ENCODE measurements around the gene NSUN2.

Gene NSUN2

GRCh38 chr5:6636293-6636692 is 3.4 kb upstream of the NSUN2 start:
- Histone ChIP-seq H3K9ac (ENCODE audit: low read length) (no peak overlapping the region), H3K36me3 (replicated peaks; ENCODE audit: insufficient read depth, low read length) (0 out of 2 replicates have a peak, but pooled peaks cover 1% of the 10 kb centered on the region), H3K9me2 (replicated peaks; ENCODE audit: insufficient read depth, low read length) (no peaks in the 10 kb centered on the region), H3F3A (ENCODE audit: insufficient read depth, low read length) (no peaks in the 10 kb centered on the region), H3K27ac (ENCODE audit: low read length) (no peak overlapping the region), H3K27me3 (replicated peaks; ENCODE audit: insufficient read depth, low read length) (no peaks in the 10 kb centered on the region), H3K4me1 (ENCODE audit: low read length) (peaks cover 6% of the 10 kb centered on the region), H3K79me2 (ENCODE audit: low read length) (peaks cover 46% of the 10 kb centered on the region), H3K4me3 (ENCODE audit: low read length) (no peak overlapping the region), H4K20me1 (ENCODE audit: insufficient read depth, low read length) (no peaks in the 10 kb centered on the region), H3K4me2 (ENCODE audit: low read depth, low read length) (no peak overlapping the region), H2AFZ (ENCODE audit: low read length) (no peak overlapping the region), H3K9me3 (replicated peaks; ENCODE audit: insufficient read depth, low read length) (no peaks in the 10 kb centered on the region)
- no peak for TF ChIP-seq EZH2 (optimal IDR thresholded peaks at IDR 0.05; ENCODE audit: low read depth, low read length)
- TF ChIP-seq EZH2phosphoT487 (IDR thresholded peaks at IDR 0.05; ENCODE audit: low read length) = no peak
- no peak for TF ChIP-seq CTCF (IDR thresholded peaks at IDR 0.05; ENCODE audit: low read length)
- DNase-seq = no peak

GRCh38 chr5:6634788-6635430 is 2.1 kb upstream of the NSUN2 start:
- no peak for DNase-seq
- H3K4me1 ChIP-seq (ENCODE audit: low read length) = peaks cover 10% of the 10 kb centered on the region
- no peak overlapping the region for H3K9ac ChIP-seq (ENCODE audit: low read length)
- peaks cover 4% of the 10 kb centered on the region; the same call in 1 of the 2 replicates for H4K20me1 ChIP-seq (ENCODE audit: insufficient read depth, low read length)
- no peaks in the 10 kb centered on the region for H3K27me3 ChIP-seq (replicated peaks; ENCODE audit: insufficient read depth, low read length)
- no peak for TF ChIP-seq CTCF (IDR thresholded peaks at IDR 0.05; ENCODE audit: low read length)
- TF ChIP-seq EZH2 (optimal IDR thresholded peaks at IDR 0.05; ENCODE audit: low read depth, low read length) = no peak
- no peak for TF ChIP-seq EZH2phosphoT487 (IDR thresholded peaks at IDR 0.05; ENCODE audit: low read length)
- H3F3A ChIP-seq (ENCODE audit: insufficient read depth, low read length) = no peaks in the 10 kb centered on the region
- H3K4me2 ChIP-seq (ENCODE audit: low read depth, low read length) = peak overlapping the region; percentile 27; the same call in 1 of the 2 replicates
- no peak overlapping the region for H3K4me3 ChIP-seq (ENCODE audit: low read length)
- 0 out of 2 replicates have a peak, but pooled peaks cover 6% of the 10 kb centered on the region for H3K36me3 ChIP-seq (replicated peaks; ENCODE audit: insufficient read depth, low read length)
- no peak overlapping the region for H2AFZ ChIP-seq (ENCODE audit: low read length)
- H3K9me2 ChIP-seq (replicated peaks; ENCODE audit: insufficient read depth, low read length) = no peaks in the 10 kb centered on the region
- H3K27ac ChIP-seq (ENCODE audit: low read length) = no peak overlapping the region
- H3K9me3 ChIP-seq (replicated peaks; ENCODE audit: insufficient read depth, low read length) = no peaks in the 10 kb centered on the region
- H3K79me2 ChIP-seq (ENCODE audit: low read length) = peaks cover 59% of the 10 kb centered on the region

- H3K9me3 ChIP-seq (replicated peaks; ENCODE audit: insufficient read depth, low read length) = no peaks in the 10 kb centered on the region
- 0 out of 2 replicates have a peak, but pooled peaks cover 8% of the 10 kb centered on the region for H3K36me3 ChIP-seq (replicated peaks; ENCODE audit: insufficient read depth, low read length)
- no peak overlapping the region for H2AFZ ChIP-seq (ENCODE audit: low read length)
- H3K9ac ChIP-seq (ENCODE audit: low read length) = no peak overlapping the region
- peaks cover 7% of the 10 kb centered on the region; the same call in 1 of the 2 replicates for H4K20me1 ChIP-seq (ENCODE audit: insufficient read depth, low read length)
- H3K27me3 ChIP-seq (replicated peaks; ENCODE audit: insufficient read depth, low read length) = no peaks in the 10 kb centered on the region
- no peak for DNase-seq
- H3K79me2 ChIP-seq (ENCODE audit: low read length) = peaks cover 60% of the 10 kb centered on the region
- TF ChIP-seq CTCF (IDR thresholded peaks at IDR 0.05; ENCODE audit: low read length) (no peak), EZH2phosphoT487 (IDR thresholded peaks at IDR 0.05; ENCODE audit: low read length) (no peak), EZH2 (optimal IDR thresholded peaks at IDR 0.05; ENCODE audit: low read depth, low read length) (no peak)
- no peak overlapping the region for H3K27ac ChIP-seq (ENCODE audit: low read length)
- H3F3A ChIP-seq (ENCODE audit: insufficient read depth, low read length) = no peaks in the 10 kb centered on the region
- H3K4me1 ChIP-seq (ENCODE audit: low read length) = peaks cover 10% of the 10 kb centered on the region
- peak overlapping the region; percentile 96; the same call in 1 of the 2 replicates for H3K4me2 ChIP-seq (ENCODE audit: low read depth, low read length)
- H3K9me2 ChIP-seq (replicated peaks; ENCODE audit: insufficient read depth, low read length) = no peaks in the 10 kb centered on the region
- peak overlapping the region; percentile 69 for H3K4me3 ChIP-seq (ENCODE audit: low read length)
These were observed 1.5 kb upstream of the NSUN2 start for GRCh38 chr5:6634306-6634705.
